Retinal pigment epithelial cell (primary cell): ENCODE results near the gene LARGE1.

Experiments used
- DNase-seq: peaks from one replicate; pipeline ENCODE4 v3.0.0-alpha.2; 2010; ENCODE audit warnings: low read depth
- H3K4me3 ChIP-seq: 2 replicates; pipeline ENCODE4 v1.5.1; 2011; ENCODE audit warnings: mild to moderate bottlenecking, low read length, control low read depth, moderate library complexity
- TF ChIP-seq, protein P1 (sequence below): conservative IDR thresholded peaks from 2 replicates; pipeline ENCODE4 v1.5.1; 2011; ENCODE audit warnings: low read depth, low read length, control low read depth, inconsistent platforms

Gene LARGE1

DNA sequence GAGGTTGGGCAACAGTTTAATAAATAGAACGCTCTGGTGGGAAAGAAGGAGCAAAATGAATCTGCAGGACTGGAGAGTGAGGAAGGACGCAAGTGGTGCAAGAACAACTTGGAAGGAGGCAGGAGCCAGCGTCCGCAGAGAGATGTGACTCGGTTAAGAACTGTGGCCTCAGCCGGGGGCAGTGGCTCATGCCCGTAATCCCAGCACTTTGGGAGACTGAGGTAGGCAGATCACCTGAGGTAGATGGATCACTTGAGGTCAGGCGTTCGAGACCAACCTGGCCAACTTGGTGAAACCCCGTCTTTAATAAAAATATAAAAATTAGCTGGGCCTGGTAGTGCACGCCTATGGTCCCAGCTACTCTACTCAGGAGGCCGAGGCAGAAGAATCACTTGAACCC, 319.7 kb downstream of the LARGE1 start:
- H3K4me3 ChIP-seq, result no peak overlapping the region
- TF ChIP-seq, protein P1, sequence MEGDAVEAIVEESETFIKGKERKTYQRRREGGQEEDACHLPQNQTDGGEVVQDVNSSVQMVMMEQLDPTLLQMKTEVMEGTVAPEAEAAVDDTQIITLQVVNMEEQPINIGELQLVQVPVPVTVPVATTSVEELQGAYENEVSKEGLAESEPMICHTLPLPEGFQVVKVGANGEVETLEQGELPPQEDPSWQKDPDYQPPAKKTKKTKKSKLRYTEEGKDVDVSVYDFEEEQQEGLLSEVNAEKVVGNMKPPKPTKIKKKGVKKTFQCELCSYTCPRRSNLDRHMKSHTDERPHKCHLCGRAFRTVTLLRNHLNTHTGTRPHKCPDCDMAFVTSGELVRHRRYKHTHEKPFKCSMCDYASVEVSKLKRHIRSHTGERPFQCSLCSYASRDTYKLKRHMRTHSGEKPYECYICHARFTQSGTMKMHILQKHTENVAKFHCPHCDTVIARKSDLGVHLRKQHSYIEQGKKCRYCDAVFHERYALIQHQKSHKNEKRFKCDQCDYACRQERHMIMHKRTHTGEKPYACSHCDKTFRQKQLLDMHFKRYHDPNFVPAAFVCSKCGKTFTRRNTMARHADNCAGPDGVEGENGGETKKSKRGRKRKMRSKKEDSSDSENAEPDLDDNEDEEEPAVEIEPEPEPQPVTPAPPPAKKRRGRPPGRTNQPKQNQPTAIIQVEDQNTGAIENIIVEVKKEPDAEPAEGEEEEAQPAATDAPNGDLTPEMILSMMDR, result no peak
- DNase-seq, result no peak

DNA sequence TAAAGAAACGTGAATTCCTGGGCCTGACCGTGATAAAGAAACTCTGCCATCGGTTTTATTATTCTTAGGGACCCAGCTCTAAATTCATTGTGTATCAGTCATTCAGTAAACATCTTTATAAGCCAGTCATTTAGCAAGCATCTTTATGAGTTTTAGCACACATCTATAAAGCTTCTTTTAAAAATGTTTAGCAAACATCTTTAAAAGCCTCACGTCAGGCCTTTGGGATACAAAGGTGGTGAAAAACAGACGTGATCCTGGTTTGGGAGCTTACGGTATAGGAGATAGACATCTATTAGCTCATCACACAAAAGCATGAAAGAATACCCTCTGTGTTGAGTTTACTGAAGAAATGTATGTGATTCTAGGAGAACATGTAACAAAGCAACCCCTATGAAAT, 320.2 kb downstream of the LARGE1 start:
- DNase-seq, result no peak
- TF ChIP-seq, protein P1, result no peak
- no peak overlapping the region for H3K4me3 ChIP-seq

DNA sequence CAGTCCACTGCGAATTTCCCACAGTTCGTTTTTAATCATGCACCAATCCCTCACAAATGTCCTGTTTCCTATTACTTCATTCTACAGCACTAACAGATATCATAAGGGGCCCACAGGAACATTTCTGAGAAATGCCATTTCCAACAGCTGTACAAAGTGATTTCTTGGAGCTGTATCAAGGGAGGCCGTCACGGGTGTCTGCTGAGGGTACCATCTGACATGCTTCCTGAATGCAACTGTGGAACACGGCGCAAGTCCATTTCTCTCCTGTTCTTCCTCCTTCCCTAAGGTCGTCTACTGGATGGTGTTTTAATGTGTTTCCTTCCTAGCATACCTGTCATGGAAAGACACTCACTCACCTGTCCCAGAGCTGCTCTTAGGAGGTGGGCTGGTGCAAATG, 320.7 kb downstream of the LARGE1 start:
- TF ChIP-seq, protein P1, result no peak
- no peak for DNase-seq
- no peak overlapping the region for H3K4me3 ChIP-seq

DNA sequence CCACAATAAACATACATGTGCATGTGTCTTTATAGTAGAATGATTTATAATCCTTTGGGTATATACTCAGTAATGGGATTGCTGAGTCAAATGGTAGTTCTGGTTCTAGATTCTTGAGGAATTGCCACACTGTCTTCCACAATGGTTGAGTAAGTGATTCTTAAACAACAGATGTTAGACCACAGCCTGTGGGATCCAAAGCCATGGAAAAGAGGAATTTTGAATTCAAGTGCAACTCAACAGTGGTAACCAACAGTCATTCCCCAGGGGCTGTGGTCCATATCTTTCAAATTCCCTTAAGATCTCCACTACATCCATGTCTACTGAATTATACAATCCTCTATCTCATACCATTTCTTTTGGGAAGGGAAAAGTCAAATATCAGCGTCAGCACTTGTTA, 321.5 kb downstream of the LARGE1 start:
- TF ChIP-seq, protein P1, result no peak
- H3K4me3 ChIP-seq, result no peak overlapping the region
- DNase-seq, result no peak

DNA sequence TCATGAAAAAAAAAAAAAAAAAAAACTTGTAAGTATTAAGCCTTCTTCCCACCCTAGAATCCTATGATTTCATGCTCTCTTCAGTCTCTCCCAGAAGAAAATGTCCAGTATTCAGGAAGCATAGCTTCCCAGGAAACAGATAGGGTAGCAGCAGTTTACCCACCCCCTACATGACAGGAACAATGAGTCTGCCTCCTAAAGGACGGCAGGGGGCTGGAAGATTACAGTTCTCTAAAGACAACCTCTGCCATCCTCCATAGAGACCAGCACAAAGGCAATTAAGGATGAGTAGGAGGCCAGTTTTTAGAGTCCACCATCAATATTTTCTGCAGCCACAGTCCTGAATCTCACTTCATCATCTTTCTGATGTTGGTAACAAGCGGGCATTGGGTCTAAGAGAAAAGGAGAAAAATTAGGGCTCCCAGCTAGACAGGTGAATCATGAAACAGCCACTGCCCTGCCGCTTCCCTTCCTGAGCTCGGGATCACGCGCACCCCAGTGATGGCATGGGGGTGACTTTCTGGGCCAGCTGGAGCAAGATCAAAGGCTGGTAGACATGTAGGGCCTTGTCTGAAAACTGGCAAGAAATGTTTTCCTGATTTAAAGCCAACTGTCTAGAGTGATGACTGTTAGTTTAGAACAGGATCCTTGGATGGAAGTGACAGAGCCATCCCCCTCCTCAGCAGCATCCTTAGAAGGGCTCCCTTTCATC, 322.8 kb downstream of the LARGE1 start:
- H3K4me3 ChIP-seq, result no peak overlapping the region
- TF ChIP-seq, protein P1, result no peak
- no peak for DNase-seq

GRCh38 chr22:33593818-33594217, 326.5 kb downstream of the LARGE1 start:
- DNase-seq, result no peak
- no peak overlapping the region for H3K4me3 ChIP-seq
- TF ChIP-seq, protein P1, result no peak

- no peak overlapping the region for H3K4me3 ChIP-seq
- DNase-seq, result no peak
- TF ChIP-seq, protein P1, result no peak
These were observed 328.3 kb downstream of the LARGE1 start for GRCh38 chr22:33591946-33592345.
